NCI-H2171 (cell line): Measurements from ENCODE around the gene EPHB2.
"Not testable (repeated sequence)": the region's sequence is repeated elsewhere in the genome, so short reads cannot be mapped to it uniquely, and the experiment has no call there.

Source experiments
- DNase-seq: peaks from one replicate; lab custom pipeline; 2025; lab: John Stamatoyannopoulos, UW

Gene EPHB2

GRCh38 chr1:22710701-22711049, at the start of gene EPHB2:
TSS of gene EPHB2 (plus strand) at chr1:22710839. CDS start at chr1:22710983, 144 bp downstream.
- peak; percentile 53 for DNase-seq

- no peak for DNase-seq
Measured at GRCh38 chr1:22661880-22662279, 48.8 kb upstream of the EPHB2 start.

- peak; percentile 21 for DNase-seq
Measured at GRCh38 chr1:22662318-22662717, 48.3 kb upstream of the EPHB2 start.

GRCh38 chr1:22662986-22663408, 47.6 kb upstream of the EPHB2 start:
- DNase-seq: no peak

- DNase-seq: peak; percentile 7
Measured at GRCh38 chr1:22665752-22666151, 44.9 kb upstream of the EPHB2 start.

- DNase-seq: no peak
Measured at GRCh38 chr1:22666412-22666811, 44.2 kb upstream of the EPHB2 start.

GRCh38 chr1:22668840-22669239, 41.8 kb upstream of the EPHB2 start:
- DNase-seq: not testable (repeated sequence)

DNA sequence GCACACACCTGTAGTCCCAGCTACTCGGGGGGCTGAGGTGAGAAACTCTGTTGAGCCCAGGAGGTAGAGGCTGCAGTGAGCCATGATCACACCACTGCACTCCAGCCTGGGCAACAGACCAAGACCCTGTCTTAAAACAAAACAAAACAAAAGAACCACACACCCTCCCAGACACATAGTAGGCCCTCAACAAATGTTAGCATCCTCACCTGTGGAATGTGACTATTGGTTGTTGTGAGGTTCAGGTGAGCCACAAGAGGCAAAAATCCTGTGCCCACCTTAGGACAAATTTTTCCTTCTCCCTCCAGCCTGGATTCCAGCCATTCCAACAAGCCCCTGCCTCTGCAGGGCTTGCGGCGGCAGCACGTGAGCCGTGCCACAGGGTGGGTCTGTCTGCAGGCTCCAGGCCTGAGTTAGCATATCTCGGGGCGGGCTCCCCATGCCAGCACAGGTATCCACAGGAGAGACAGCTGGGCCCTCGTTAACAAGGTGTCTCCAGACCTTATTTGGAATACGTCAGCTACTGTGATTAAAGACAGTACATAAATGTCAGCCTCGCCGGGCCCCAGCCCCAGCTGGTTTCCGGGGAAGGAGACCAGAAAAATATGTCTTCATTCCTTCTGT, 40.2 kb upstream of the EPHB2 start:
- peak; percentile 79 for DNase-seq

GRCh38 chr1:22671999-22672398, 38.6 kb upstream of the EPHB2 start:
- no peak for DNase-seq

- DNase-seq: peak; percentile 25
Measured at GRCh38 chr1:22673486-22674409, 36.9 kb upstream of the EPHB2 start.

- no peak for DNase-seq
Measured at GRCh38 chr1:22674410-22674749, 36.3 kb upstream of the EPHB2 start.

GRCh38 chr1:22676151-22676550, 34.5 kb upstream of the EPHB2 start:
- DNase-seq: not testable (repeated sequence)

DNA sequence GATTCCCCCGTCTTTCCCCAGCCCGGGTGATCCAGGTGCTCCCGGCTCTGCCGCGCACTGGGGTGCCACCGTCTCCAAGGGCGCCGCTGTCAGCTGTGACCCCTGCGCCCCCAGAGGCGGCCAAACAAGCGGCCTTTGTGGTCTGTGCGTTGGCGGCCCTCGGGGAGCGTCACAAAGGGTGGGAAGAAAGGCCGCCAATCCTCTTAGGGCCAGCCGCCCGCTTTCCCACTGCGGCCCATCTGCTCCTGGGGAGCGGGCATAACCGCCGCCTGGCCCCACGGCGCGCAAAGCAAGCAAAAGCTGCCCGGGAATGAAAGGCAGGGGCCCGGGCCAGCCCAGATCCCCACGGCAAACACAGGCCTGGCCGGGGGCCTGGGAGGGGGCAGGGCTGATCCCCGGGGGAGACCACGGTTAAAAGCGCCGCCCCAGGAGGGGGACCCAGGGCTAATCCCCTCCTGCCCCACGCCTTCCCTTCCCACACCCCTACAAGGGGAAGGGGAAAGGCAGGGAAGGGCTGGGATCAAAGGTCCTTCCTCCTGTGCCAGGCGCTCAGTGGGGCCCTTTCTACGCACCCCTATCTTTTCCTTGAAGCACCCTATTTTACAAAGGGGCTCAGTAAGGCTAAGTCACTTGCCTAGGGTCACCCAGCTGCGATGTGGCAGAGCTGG, 33.6 kb upstream of the EPHB2 start:
- DNase-seq: no peak

DNA sequence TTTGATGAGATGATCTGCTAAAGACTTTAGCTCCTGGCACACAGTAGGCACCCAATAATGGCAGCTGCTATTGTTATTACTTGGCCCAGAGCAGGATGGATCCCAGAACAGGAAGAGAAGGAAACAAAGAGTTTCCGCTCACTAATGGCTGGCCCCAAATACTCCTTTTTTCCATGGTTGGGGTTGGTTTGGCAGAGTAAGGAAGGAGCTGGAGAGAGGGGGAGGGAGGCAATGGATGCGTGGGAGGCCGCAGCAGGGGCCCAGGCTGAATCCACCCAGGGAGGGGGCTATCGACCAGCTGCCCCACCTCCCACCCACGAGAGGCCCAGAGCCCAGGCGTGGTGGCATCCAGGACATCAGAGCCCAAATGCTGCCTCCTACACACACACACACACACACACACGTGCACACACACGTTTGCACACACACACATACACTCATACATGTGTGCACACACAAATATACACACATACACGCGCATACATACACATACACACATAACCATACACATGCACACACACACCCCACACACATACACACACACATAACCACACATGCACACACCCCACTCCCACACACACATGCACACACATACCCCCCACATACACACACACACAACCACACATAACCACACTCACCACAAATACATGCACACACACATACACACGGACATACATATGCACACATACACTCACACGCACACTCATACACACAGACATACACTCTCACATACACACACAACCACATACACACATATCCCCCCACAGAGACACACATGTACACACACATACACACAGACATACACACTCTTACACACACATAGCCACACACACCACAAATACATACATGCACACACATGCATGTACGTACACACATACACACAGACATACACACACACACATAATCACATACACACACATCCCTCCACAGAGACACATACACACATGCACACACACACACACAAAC, 32.4 kb upstream of the EPHB2 start:
- DNase-seq: no peak

- no peak for DNase-seq
Measured at GRCh38 chr1:22680726-22681125, 29.9 kb upstream of the EPHB2 start.

GRCh38 chr1:22681556-22682276, 28.9 kb upstream of the EPHB2 start:
- DNase-seq: no peak

GRCh38 chr1:22683547-22683946, 27.1 kb upstream of the EPHB2 start:
- DNase-seq: no peak

DNA sequence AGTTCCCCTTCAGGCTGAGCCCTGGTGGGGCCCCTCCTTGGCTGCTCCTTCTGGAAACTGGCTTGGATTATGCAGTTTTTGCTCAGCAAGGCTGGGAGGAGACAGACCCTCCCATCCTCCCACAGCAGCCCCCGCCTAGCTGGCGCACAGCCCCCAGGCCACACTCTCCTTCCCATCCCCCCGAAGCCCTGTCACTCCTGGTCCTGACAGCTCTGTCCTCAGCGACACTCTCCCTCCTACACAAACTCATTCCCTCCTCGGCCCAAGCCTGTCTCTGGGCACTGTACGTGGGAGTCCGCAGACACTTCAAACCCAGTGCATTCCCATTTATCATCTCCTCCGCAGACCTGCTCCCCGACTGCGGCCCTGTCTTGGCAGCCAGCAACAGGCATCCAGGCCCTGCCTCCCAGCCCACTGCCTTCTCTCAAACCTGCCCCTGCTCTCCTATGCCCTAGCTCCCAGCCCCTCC, 25.0 kb upstream of the EPHB2 start:
- DNase-seq: no peak

DNA sequence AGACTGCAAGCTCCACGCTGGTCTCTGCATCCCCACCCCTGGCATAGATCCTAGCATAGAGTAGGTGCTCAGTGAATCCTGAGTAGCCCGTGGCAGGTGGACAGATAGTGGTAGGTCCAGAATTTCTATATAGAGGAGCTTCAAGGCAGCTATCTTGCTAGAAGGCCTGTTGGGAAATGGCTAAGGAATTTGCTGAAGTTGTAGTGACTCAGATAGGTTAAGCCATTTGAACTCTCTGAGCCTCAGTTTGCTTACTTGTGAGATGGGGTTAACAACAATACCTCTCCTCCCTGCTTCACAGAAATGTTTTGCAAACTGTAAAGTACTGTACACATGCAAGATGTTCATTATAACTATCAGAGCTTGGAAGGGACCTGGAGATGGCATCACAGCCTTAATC, 23.4 kb upstream of the EPHB2 start:
- DNase-seq: no peak

DNA sequence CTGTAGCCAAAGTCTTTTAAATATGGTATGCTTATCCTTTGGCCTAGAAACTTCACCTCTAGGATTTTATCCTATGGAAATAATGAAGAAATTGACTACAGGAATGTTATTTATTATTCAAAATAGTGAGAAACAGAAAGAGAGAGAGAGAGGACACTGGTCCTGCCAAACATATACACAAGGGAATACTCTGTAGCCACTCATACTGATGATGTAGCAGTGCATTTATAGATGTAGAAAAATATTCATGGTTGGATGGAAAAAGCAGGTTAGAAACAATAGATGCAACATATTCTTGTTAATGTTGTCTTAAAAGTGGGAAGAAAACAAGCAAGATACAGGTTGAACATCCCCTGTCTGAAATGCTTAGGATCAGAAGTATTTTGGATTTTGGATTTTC, 22.2 kb upstream of the EPHB2 start:
- DNase-seq: no peak

DNA sequence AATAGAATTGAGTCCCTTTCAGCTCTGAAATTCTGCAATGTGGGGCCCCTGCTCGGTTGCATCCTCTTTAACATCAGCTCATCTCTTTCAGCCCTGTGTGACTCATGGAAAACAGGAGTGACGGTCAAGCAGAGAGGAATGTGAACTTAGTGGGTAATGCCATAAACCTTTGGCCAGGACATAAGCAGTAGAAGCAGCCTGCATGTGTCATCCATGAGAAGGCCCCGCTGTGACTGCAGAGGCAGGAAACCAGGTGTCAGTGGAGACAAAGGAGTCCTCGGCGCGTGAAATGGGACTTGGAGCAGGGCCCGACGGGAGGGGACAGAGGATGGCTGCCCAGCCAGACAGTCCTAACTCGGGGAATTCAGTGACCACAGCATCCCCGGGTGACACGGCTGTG, 21.1 kb upstream of the EPHB2 start:
- no peak for DNase-seq
